HCT116 (cell line): ENCODE data around the gene KIAA0825. TPM values are rescaled to one million over a fixed set of nuclear protein-coding genes. Genes with fewer than 3 reads are reported as not detected.

ENCODE experiments used
- ATAC-seq: fragments of 200-7000 bp; cut with Tn5 transposase; 2 replicates; pipeline ENCODE4 v1.9.1; 2020; ENCODE audit warnings: mild to moderate bottlenecking, moderate library complexity
- BruUV-seq: library from RNA; stranded (reverse); fragments of 400-500 nt; replicated peaks from 2 replicates; lab custom pipeline; 2021; lab: Mats Ljungman, UMichigan
- CTCF ChIA-PET: fragments of 300-600 bp; sonication (Branson Sonifier 250); formaldehyde crosslinking; loops from one replicate; lab custom pipeline; 2021; ENCODE audit warnings: antibody characterized with exemption; lab: Charles Lee
- POLR2A ChIA-PET: fragments of 300-600, 350-600 bp; sonication (Branson Sonifier 250); formaldehyde crosslinking; loops from one replicate; lab custom pipeline; 2021; ENCODE audit warnings: antibody characterized with exemption; lab: Charles Lee
- RAD21 ChIA-PET, 2 experiments: fragments of 300-600 bp; sonication (Branson Sonifier 250); formaldehyde crosslinking; loops; one replicate each; lab custom pipeline; 2023; ENCODE audit warnings: low total read pairs in 2 of 2; ENCODE audit not compliant: uncharacterized antibody in 2 of 2, unreplicated experiment in 2 of 2, low non-redundant PET in 1 of 2; lab: Charles Lee
- DNase-seq: peaks from one replicate; pipeline ENCODE4 v3.0.0-alpha.2; 2010; ENCODE audit warnings: low read depth, low spot score
- H2AFZ ChIP-seq: fragments of 200-600 bp; shearing (Covaris generic), sonication (generic); 2 replicates; pipeline ENCODE4 v1.6.1; 2017; ENCODE audit warnings: low read depth, mixed run types, mixed read lengths, antibody characterized with exemption, low read length; ENCODE audit not compliant: poor library complexity, severe bottlenecking
- H3K27ac ChIP-seq: 2 replicates; pipeline ENCODE4 v1.5.1; 2012; ENCODE audit warnings: low read depth, low read length
- H3K27me3 ChIP-seq: fragments of 200-600 bp; sonication (generic); 2 replicates; pipeline ENCODE4 v1.6.1; 2016; ENCODE audit warnings: mixed run types, low read length, mixed read lengths; ENCODE audit not compliant: insufficient read depth
- H3K36me3 ChIP-seq, 2 experiments: fragments of 200-500 bp in 1 of 2; fragments of 200-600 bp in 1 of 2; sonication (Bioruptor generic) in 1 of 2; sonication (generic) in 1 of 2; 2 replicates each; pipeline versions ENCODE4 v1.5.1 to v1.6.1; 2014 to 2016; ENCODE audit warnings: low read length in 2 of 2, inconsistent platforms in 1 of 2, mixed read lengths in 1 of 2, mixed run types in 1 of 2; ENCODE audit not compliant: insufficient read depth in 2 of 2, control insufficient read depth in 1 of 2
- H3K4me1 ChIP-seq, 2 experiments: fragments of 200-600 bp in 1 of 2; sonication (generic) in 1 of 2; 2 replicates each; pipeline versions ENCODE4 v1.5.1 to v1.6.1; 2012 to 2017; ENCODE audit warnings: low read length in 2 of 2, inconsistent platforms in 1 of 2, mild to moderate bottlenecking in 1 of 2, mixed read lengths in 1 of 2, mixed run types in 1 of 2, moderate library complexity in 1 of 2; ENCODE audit not compliant: insufficient read depth in 2 of 2, control insufficient read depth in 1 of 2
- H3K4me2 ChIP-seq: fragments of 200-600 bp; sonication (generic); 2 replicates; pipeline ENCODE4 v1.6.1; 2017; ENCODE audit warnings: mixed run types, low read length, mixed read lengths
- H3K4me3 ChIP-seq, 2 experiments: fragments of 200-600 bp in 1 of 2; sonication (generic) in 1 of 2; replicated peaks in 1 of 2; 2 replicates each; pipeline ENCODE4 v1.5.1; 2011 to 2016; ENCODE audit warnings: low read length in 2 of 2, control low read depth in 1 of 2, low read depth in 1 of 2, mild to moderate bottlenecking in 1 of 2, mixed read lengths in 1 of 2, mixed run types in 1 of 2
- H3K79me2 ChIP-seq: fragments of 200-600 bp; sonication (generic); 2 replicates; pipeline ENCODE4 v1.6.1; 2017; ENCODE audit warnings: mild to moderate bottlenecking, mixed run types, low read length, moderate library complexity, mixed read lengths; ENCODE audit not compliant: insufficient read depth
- H3K9ac ChIP-seq: fragments of 200-600 bp; sonication (generic); 2 replicates; pipeline ENCODE4 v1.6.1; 2016; ENCODE audit warnings: low read length, mixed read lengths
- H3K9me2 ChIP-seq: fragments of 200-600 bp; sonication (generic), shearing (Covaris generic); 2 replicates; pipeline ENCODE4 v1.6.1; 2017; ENCODE audit warnings: mixed run types, mild to moderate bottlenecking, moderate library complexity; ENCODE audit not compliant: insufficient read depth
- H3K9me3 ChIP-seq, 2 experiments: fragments of 200-500 bp in 1 of 2; fragments of 200-600 bp in 1 of 2; sonication (Bioruptor generic) in 1 of 2; sonication (generic) in 1 of 2; 2 replicates each; pipeline ENCODE4 v1.6.1; 2014 to 2017; ENCODE audit warnings: low read length in 2 of 2, mixed read lengths in 2 of 2, inconsistent platforms in 1 of 2, low read depth in 1 of 2, mild to moderate bottlenecking in 1 of 2, mixed run types in 1 of 2, moderate library complexity in 1 of 2; ENCODE audit not compliant: control insufficient read depth in 1 of 2, insufficient read depth in 1 of 2
- H4K20me1 ChIP-seq: fragments of 200-600 bp; sonication (generic), shearing (Covaris generic); 2 replicates; pipeline ENCODE4 v1.6.1; 2017; ENCODE audit warnings: mixed run types, mild to moderate bottlenecking, moderate library complexity; ENCODE audit not compliant: insufficient read depth
- CBX3 ChIP-seq: IDR thresholded peaks from 2 replicates; pipeline ENCODE4 v1.6.1; 2012; ENCODE audit warnings: low read depth
- CEBPB ChIP-seq: IDR thresholded peaks from 2 replicates; pipeline ENCODE4 v1.6.1; 2012; ENCODE audit warnings: low read depth
- CTCF ChIP-seq, 3 experiments: fragments of 200-600 bp in 1 of 3; sonication (generic) in 1 of 3; IDR thresholded peaks in 2 of 3; conservative IDR thresholded peaks in 1 of 3; 2 replicates each; pipeline ENCODE4 v1.5.1; 2012 to 2017; ENCODE audit warnings: low read depth in 2 of 3, low read length in 2 of 3, antibody characterized with exemption in 1 of 3, borderline replicate concordance in 1 of 3, control low read depth in 1 of 3, mild to moderate bottlenecking in 1 of 3, mixed read lengths in 1 of 3, mixed run types in 1 of 3, moderate library complexity in 1 of 3; ENCODE audit not compliant: insufficient read depth in 1 of 3
- EGR1 ChIP-seq: IDR thresholded peaks from 2 replicates; pipeline ENCODE4 v1.6.1; 2012; ENCODE audit warnings: low read depth
- FOSL1 ChIP-seq: IDR thresholded peaks from 2 replicates; pipeline ENCODE4 v1.6.1; 2012; ENCODE audit warnings: low read depth
- JUND ChIP-seq: IDR thresholded peaks from 2 replicates; pipeline ENCODE4 v1.6.1; 2012
- POLR2A ChIP-seq: IDR thresholded peaks from 2 replicates; pipeline ENCODE4 v1.7.0; 2011; ENCODE audit warnings: borderline replicate concordance; ENCODE audit not compliant: insufficient read depth, insufficient read length; ENCODE audit errors: extremely low read depth
- RAD21 ChIP-seq: IDR thresholded peaks from 2 replicates; pipeline ENCODE4 v1.6.1; 2012; ENCODE audit warnings: low read depth, mild to moderate bottlenecking
- SP1 ChIP-seq: IDR thresholded peaks from 2 replicates; pipeline ENCODE4 v1.6.1; 2012; ENCODE audit warnings: low read depth
- YY1 ChIP-seq: IDR thresholded peaks from 2 replicates; pipeline ENCODE4 v1.6.1; 2011; ENCODE audit warnings: low read length, low read depth, moderate library complexity, mild to moderate bottlenecking; ENCODE audit not compliant: insufficient replicate concordance; ENCODE audit errors: extremely low read depth
- ZFX ChIP-seq: fragments of 450-650 bp; IDR thresholded peaks from 2 replicates; pipeline ENCODE4 v1.6.1; 2017
- ZNF274 ChIP-seq: fragments of 200-500 bp; sonication (Bioruptor generic); IDR thresholded peaks from 2 replicates; pipeline ENCODE4 v1.6.1; 2014; ENCODE audit warnings: mild to moderate bottlenecking, low read depth, low read length, inconsistent platforms
- intact Hi-C: fragments of 100-400 bp; cut with micrococcal nuclease; formaldehyde crosslinking; loops from 2 replicates; pipeline ENCODE4 v1.10.0; 2022
- total RNA-seq: library from RNA; stranded (reverse); gene quantifications from one replicate; pipeline ENCODE4 v1.2.1, GENCODE V29; 2021; ENCODE audit not compliant: unreplicated experiment
- TF ChIP-seq, protein P1 (sequence below): IDR thresholded peaks from 2 replicates; pipeline ENCODE4 v1.6.1; 2012

The KIAA0825 gene
- total RNA-seq, 1 experiment from 2014 or later: 1.4 TPM

GRCh38 chr5:94308442-94308841, 310.0 kb downstream of the KIAA0825 start:
- intact Hi-C loops: no loop called here
- BruUV-seq: no TSS peak
- RAD21 ChIA-PET: no interaction called here
- TF ChIP-seq JUND: no peak
- no peak for TF ChIP-seq FOSL1
- TF ChIP-seq EGR1: no peak
- TF ChIP-seq ZNF274: no peak
- TF ChIP-seq ZFX: no peak
- TF ChIP-seq CTCF (IDR thresholded peaks at IDR 0.05 in 2 of 3, conservative IDR thresholded peaks at IDR 0.05 in 1 of 3; ENCODE audit: borderline replicate concordance in 1 of 3, insufficient read depth in 1 of 3, low read depth in 2 of 3, low read length in 2 of 3): no peak
- no peak for TF ChIP-seq CEBPB
- TF ChIP-seq SP1: no peak
- TF ChIP-seq RAD21: no peak
- TF ChIP-seq, protein P1, sequence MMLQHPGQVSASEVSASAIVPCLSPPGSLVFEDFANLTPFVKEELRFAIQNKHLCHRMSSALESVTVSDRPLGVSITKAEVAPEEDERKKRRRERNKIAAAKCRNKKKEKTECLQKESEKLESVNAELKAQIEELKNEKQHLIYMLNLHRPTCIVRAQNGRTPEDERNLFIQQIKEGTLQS: no peak
- no peak for TF ChIP-seq CBX3
- no peak for TF ChIP-seq POLR2A
- TF ChIP-seq YY1: no peak
- POLR2A ChIA-PET: no interaction called here
- H3K9ac ChIP-seq: no peak overlapping the region
- no peaks in the 10 kb centered on the region for H4K20me1 ChIP-seq
- no peaks in the 10 kb centered on the region for H3K9me3 ChIP-seq
- CTCF ChIA-PET: no interaction called here
- H3K4me1 ChIP-seq: no peaks in the 10 kb centered on the region
- H3K27me3 ChIP-seq: no peaks in the 10 kb centered on the region
- ATAC-seq: no peak
- no peak overlapping the region for H3K27ac ChIP-seq
- H3K4me3 ChIP-seq: no peak overlapping the region
- H3K9me2 ChIP-seq: no peaks in the 10 kb centered on the region
- H2AFZ ChIP-seq: no peak overlapping the region
- H3K36me3 ChIP-seq: no peaks in the 10 kb centered on the region
- no peak overlapping the region for H3K4me2 ChIP-seq
- H3K79me2 ChIP-seq: no peaks in the 10 kb centered on the region
- no peak for DNase-seq
